NCI-H774 (cell line): ENCODE data around the gene TPO.
"Not testable (repeated sequence)": the region's sequence is repeated elsewhere in the genome, so short reads cannot be mapped to it uniquely, and the experiment has no call there.

ENCODE experiments used
- DNase-seq: peaks from one replicate; lab custom pipeline; 2025; lab: John Stamatoyannopoulos, UW

Gene TPO

DNA sequence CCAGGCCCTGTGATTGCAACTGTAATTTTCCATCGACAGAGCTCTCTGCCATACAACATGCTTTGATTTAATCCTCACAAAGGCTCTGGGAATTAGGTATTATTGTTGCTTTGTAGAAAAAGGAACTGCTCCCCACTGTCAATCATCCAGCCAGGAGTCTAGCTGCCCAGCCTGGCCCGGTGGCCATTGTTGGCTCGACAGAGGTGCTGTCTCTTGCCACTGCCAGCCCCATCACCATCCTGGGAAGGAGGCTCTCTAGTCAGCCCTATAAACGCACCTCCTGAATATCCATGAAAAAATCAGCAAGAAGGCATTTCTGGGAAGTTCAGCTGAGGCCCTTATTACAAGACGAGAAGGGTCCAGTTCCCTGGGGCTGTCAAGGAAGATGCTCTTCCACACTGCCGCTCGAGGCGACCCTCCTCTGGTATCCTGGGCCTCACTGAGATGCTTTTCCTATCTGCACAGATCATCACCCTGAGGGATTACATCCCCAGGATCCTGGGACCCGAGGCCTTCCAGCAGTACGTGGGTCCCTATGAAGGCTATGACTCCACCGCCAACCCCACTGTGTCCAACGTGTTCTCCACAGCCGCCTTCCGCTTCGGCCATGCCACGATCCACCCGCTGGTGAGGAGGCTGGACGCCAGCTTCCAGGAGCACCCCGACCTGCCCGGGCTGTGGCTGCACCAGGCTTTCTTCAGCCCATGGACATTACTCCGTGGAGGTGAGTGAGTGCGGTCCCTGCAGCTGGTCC, 71.0 kb downstream of the TPO start:
- DNase-seq: no peak

DNA sequence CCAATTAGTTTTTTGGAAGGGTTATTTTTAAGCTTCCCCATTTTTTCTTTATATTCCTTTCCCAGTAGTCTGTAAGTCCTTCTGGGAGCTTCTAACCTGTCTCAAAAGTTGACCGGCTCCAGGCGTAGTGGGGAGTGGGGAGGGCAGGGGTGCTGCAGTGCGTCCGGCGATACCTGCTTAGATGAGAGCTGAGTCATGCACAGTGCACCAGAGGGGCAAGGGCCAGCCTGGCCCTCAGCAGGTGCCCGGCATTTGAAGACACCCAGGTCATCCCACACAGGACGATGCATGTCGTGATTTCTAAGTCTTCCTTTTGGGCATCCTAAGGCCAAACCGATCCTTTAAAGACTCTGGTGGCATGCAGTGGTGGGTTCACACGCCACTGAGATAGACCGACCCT, 73.4 kb downstream of the TPO start:
- no peak for DNase-seq

DNA sequence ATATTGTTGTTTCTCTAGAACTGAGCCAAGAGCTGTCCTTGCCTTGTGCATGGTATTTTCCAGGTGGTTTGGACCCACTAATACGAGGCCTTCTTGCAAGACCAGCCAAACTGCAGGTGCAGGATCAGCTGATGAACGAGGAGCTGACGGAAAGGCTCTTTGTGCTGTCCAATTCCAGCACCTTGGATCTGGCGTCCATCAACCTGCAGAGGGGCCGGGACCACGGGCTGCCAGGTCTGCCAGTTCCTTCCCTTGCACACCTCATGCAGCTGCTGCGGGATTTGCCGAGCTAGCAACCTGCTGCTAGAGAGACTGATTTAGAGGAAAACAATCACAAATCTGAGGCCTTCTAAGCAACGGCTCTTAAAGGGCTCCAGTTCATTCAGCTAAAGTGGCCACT, 74.5 kb downstream of the TPO start:
- DNase-seq: no peak

DNA sequence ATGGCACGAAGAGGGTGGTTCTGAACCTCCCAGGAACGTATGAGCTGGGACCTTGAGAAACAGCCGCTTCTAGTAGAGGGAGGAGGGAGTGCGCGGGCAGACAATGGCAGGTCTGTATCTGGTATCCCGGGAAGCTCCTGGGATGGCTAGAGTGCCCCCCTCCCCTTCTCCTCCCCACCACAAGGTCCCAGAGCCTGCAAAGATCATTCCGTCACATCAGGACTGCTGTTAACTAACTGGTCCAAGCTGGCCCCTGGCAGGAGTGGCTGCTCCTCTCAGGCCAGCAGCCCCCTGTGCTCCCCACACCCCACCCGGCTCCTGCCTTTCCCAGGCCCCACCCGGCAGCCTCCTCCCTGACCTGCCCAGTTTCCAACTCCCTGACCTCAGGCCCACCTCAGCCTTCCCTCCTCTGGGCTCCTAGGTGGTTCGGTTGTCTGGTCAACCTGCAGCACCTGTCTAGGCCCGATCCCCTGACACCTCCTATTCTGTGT, 75.0 kb downstream of the TPO start:
- DNase-seq: no peak

DNA sequence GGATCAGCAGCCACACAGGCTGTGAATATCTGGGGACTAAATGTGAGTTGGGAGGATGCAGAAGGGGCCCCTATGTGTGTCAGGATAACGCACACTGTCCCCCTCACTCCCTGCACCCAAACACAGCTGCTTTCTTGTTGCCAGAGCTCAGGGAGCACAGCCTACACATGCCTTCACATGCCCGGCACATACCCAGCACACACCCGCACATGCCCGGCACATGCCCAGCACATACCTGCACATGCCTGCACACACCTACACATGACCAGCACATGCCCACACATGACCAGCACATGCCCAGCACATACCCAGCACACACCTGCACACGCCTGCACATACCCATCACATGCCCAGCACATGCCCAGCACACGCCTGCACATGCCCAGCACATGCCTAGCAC, 75.6 kb downstream of the TPO start:
- no peak for DNase-seq

DNA sequence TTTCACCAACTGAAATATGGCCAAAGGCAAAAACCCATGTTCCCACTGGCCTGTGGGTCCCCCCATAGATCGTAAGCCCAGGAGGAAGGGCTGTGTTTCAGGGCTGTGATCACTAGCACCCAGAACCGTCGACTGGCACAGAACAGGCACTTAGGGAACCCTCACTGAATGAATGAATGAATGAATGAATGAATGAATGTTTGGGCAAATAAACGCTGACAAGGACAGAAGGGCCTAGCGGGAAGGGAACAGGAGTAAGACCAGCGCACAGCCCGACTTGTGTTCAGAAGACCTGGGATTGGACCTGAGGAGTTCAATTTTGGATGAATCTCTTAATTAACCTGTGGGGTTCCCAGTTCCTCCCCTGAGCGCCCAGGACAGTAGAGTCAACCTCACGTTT, 76.2 kb downstream of the TPO start:
- no peak for DNase-seq

DNA sequence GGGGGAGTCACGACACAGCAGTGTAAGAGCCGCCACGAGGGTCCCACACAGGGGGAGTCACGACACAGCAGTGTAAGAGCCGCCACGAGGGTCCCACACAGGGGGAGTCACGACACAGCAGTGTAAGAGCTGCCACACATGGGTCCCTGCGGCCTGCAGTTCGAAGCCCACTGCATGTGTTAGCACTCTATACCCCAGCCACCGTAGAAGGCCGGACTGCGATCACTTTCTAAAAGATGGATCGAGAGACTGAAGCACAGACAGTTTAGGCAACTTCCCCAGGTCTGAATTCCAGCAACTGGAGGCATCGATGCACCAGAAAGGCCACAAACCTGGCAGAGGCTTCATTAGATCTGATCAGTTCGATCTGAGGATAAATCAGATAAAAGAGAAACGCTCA, 77.1 kb downstream of the TPO start:
- DNase-seq: not testable (repeated sequence)

DNA sequence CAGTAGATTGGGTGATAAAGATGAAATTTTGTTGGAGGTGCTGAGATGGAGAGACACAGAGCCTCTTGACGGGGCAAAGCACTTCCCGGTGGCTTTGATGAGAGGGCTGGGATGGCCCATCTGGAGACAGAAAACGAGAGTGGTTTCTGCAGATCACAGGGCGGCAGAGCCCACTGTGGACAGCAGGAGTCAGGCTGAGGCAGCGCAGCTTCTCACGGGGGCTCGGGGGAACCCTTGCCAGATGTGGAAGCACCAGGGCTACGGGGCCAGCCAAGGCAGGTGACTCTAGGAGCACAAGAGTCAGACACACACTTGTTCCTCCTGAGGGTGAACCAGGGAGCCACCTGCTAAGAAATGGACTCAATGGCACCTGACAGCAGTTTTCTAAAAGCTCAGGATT, 78.5 kb downstream of the TPO start:
- DNase-seq: no peak

DNA sequence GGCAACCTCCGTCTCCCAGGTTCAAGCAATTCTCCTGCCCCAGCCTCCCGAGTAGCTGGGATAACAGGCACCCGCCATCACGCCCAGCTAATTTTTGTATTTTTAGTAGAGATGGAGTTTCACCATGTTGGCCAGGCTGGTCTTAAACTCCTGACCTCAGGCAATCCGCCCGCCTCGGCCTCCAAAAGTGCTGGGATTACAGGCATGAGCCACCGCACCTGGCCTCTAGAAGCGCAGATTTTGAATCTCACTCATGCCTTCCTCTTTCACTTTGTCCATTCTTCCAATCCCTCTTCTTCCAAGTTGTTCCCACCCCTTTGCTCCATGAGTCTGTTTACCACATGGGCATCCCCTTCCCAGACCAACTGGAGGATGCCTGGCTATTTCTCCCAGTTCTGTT, 79.0 kb downstream of the TPO start:
- not testable (repeated sequence) for DNase-seq

DNA sequence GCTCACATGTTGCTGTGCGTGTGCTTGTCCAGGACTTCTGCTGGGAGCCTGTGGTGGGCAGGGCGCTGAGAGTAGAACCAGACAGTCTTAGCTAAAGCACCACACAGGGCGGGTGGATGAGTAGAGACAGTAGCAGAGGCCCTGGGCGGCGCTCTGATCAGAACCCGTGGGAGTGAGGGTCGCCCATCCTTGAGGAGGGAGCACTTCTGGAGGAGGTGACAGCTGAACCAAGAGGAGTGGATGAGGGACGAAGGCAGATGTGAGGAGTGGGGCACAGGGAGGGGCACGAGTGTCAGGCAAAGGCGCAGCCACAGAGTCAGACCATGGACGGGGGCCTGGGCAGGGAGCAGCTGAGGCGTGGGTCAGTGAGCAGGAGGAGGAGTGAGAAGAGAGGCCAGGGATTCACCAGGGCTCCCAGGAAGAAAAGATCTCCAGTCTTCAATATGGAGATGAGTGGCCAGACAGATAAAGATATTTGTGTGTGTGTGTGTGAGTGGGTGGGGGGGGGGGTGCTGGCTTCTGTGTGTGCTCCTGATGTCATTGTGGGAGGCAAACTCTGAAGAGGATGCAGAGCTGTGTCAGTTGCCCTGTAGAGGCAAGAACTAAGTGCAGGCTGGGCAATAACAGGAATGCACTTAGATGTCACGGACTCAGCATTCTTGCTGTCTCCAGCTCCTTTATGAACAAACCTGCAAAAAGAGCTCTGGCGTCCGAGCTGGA, 79.6 kb downstream of the TPO start:
- no peak for DNase-seq

DNA sequence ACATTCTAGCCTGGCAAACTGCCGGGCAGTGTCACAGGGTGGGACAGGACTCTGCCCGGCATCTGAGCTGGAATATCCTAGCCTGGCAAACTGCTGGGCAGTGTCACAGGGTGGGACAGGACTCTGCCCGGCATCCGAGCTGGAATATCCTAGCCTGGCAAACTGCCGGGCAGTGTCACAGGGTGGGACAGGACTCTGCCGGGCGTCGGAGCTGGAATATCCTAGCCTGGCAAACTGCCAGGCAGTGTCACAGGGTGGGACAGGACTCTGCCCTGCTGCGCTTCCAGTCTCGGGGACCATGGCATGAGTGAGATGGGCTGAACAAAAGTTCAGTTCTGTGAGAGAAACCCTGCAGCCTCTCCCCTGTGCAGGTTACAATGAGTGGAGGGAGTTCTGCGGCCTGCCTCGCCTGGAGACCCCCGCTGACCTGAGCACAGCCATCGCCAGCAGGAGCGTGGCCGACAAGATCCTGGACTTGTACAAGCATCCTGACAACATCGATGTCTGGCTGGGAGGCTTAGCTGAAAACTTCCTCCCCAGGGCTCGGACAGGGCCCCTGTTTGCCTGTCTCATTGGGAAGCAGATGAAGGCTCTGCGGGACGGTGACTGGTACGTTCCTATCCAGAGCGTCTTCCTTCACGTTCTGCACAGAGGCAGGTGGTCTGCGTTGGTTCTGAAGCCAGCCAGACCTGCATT, 80.3 kb downstream of the TPO start:
- DNase-seq: no peak

DNA sequence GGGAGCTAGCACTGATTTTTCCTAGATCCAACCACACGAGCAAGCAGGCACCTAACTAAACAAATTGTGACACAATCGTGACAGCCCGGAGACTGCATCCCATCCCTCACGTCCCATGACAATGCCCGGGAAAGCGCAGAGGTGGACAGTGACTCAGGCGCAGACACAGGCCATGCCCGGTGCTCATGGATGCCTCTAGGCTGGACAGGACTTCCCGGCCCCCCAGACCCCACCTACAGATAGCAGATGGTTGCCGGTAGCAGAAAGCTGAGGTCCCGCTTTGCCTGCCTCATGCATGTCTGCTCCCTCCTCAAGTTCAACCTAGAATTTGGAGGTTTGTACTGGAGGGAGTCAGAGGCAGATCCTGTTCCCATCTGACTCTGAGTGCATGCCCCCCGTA, 81.0 kb downstream of the TPO start:
- no peak for DNase-seq

DNA sequence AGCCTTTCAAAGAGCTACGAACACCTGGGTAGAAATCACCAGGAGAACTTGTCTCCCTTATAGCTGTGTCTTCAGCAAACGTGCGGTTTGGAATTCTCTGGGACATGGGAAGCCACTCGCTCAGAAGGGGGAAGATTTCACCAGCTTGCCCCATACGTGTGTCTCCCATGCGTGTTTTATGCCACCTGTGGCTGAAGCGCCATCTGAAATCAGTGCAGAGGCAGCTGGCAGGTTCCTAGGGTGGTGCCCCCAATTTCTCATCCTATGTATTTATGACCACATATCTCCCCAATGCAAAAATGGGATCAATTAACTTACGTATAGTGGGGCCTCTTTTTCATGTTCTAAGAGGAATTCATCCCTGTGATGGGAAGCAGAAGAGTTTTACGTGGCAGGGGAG, 81.6 kb downstream of the TPO start:
- DNase-seq: no peak

DNA sequence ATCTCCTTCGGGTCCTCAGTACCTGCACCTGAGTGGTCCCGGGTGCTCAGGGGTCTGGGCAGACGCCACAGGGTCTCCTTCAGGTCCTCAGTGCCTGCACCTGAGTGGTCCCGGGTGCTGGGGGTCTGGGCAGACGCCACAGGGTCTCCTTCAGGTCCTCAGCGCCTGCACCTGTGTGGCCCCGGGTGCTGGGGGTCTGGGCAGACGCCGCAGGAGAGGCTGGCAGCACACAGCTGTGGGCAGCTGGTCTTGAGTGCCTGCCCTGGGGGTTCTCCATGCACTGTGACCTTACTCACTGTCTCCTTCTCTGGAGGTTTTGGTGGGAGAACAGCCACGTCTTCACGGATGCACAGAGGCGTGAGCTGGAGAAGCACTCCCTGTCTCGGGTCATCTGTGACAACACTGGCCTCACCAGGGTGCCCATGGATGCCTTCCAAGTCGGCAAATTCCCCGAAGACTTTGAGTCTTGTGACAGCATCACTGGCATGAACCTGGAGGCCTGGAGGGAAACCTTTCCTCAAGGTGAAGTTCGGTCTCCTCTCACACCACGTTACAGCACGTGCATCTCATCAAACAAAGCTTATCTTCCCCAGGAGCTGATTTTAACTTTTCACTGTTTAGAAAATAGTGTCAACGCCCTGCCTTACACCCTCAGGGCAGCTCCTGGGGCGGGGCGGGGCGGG, 82.6 kb downstream of the TPO start:
- DNase-seq: no peak

DNA sequence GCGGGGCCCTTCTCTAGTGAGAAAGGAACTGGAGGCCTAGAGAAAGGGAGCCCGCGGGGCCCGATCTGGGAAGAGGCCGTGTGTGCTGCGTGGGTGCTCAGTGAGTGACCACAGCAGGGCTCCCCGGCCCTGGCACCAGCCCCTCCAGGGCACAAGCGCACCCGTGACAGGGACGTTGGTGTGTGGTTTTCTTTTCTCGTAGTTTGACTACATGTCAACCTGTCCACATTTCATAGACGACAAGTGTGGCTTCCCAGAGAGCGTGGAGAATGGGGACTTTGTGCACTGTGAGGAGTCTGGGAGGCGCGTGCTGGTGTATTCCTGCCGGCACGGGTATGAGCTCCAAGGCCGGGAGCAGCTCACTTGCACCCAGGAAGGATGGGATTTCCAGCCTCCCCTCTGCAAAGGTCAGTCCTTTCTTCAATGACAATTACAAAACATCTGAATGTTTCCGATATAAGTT, 83.1 kb downstream of the TPO start:
- DNase-seq: no peak

DNA sequence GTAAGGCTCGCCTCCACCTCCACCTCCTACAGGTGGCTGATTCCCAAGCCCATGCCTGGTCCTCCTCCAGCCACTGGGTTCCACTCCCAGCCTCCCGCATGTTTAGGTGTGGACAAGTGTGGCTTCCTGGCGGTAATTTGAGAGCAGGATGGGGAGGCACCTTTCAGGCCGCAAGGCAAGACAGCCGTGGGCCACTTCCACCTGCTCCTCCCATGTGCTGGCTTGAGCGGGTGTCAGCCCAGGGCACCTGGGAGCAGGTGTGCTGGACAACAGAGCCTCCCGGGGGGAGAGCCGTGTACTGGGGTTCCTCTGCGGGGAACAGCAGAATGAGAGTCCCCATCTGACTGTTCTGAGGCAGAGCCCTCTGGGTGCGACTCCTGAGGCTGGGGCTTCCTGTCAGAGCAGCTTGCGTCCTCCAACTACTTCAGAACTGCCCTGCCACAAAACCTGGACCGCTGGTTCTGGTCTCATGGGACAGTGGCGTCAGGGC, 83.9 kb downstream of the TPO start:
- DNase-seq: no peak

DNA sequence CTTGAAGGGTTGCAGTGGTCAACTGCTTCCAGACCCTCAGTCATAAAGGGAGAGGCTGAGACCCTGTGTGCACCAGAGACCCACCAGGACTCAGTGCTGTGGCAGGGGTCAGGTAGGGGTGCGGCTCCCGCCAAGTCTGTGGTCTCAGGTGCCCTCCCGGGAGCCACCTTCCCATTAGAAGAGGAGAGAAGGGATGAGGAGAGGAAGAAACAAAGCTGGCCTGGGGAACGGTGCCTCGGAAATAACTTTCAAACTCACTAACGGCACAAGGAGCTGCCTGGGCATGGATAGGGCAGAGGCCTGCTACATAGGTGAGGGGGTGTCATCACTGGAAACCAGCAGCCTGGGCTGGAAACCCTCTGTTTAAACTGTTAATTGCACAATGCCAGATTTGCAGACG, 84.9 kb downstream of the TPO start:
- no peak for DNase-seq

DNA sequence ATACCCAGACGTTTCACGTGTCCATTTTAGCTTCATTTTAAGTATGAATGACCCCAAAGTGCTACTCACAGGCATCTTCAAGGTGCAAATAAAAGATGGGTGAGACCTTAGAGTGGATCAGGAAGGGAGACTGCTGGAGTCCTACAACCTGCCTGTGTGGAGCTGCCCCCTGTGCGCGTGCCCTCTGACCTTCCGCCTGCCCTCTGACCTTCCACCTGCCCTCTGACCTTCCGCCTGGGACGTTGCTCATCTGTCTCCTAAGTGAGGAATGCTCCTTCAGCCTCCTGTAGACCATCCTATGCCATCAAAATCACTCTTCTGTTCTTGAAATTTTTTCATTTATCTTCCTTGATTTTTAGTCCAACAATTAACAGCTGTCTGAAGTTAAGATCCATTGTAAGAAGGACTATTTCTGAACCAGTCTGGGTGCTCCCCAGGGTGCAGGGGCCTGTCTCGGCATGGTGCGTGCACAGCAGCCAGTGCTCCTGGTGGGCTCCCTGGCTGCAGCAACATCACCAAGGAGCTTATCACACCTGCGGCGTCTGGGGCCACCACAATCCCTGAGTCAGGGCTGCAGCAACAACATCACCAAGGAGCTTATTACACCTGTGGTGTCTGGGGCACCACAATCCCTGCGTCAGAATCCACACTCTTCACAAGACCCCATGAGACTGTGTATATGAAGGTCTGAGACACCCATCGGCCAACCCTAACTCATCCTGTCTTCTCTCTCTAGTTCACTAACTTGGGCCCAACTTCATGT, 86.0 kb downstream of the TPO start:
- DNase-seq: no peak

DNA sequence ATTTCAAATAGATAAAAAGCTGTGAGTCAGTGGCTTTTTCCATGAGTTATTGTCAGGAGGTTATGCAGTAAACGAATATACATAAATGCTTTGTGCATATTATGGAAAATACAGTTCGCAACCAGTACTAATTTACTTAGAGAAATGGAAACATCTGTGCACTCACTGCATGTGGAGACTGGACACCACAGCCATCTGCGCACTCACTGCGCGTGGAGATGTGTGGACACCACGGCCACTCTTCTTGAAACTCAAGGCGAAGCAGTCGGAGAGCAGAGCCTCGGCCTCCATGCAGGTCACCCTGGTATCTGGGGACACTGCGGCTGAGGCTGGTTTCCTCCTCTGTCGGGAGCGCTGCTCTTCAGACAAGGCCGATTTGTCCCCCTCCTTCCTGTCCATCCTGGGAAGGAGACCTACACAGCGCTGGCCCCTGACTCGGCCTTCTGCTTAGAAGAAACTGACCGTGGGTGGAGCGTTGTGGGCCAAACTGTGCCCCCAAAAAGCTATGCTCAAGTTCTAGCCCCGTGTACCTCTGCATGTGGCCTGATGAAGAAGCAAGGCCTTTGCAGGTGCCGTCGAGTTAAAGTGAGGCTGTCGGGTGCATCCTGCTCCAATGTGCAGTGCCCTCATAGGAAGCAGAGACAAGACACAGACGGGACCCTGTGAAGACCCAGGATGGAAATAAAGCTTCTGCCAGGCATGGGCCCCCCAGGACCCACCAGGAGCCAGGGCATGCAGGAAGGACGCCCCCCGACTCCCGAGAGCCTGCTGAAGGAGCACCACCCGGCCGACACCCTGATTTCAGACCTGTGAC, 88.0 kb downstream of the TPO start:
- DNase-seq: no peak

DNA sequence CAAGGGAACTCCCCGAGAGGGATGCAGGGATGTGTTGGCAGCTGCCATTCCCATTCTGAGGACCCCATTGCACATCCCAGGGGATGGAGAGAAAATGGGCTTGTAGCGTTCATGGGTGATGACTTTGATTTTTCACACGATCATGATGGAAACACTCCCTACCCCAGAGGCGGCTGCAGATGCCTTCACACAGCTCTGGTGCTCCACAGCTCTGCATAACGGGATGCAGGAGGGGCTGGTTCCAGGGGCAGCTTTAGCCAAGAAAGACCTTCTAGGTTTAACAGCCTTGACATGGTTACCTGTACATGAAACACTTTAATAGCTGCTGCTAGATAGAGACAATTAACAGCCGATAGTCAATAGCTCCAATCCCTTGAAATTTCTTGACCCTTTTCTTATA, 88.7 kb downstream of the TPO start:
- DNase-seq: no peak

DNA sequence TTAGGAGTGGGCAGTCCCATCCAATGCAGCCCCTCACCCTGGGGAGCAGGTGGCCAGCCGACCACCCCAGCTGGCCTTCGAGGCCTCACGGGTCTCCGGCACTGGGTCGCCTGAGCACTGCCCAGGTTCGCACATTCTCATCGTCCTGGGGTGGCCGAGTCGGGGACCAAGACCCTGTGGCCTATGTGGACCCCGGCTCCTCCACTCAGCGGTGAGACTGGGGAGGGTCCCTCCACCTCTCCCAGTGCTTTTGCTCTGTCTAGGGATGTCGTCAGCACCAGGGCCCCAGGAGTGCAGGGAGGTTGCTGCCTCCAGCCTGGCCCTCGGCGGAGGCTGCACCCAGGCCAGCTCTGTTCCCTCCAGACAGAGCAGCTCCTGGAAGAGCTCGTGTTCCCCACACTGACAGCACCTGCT, 89.6 kb downstream of the TPO start:
- no peak for DNase-seq
